SK-N-SH (cell line): ENCODE results near the gene MFAP3.

Experiments
- EP300 ChIP-seq, 2 experiments: IDR thresholded peaks; 2 replicates each; pipeline versions ENCODE4 v1.4.0 to v1.6.1; 2012; ENCODE audit warnings: borderline replicate concordance in 1 of 2, low read depth in 1 of 2, low read length in 1 of 2
- FOXJ3 ChIP-seq: sonication (generic); formaldehyde crosslinking; IDR thresholded peaks from 2 replicates; pipeline ENCODE4 v1.5.1; 2020; ENCODE audit warnings: mild to moderate bottlenecking, missing genetic modification reagents
- FOXM1 ChIP-seq: IDR thresholded peaks from 2 replicates; pipeline ENCODE4 v1.4.0; 2012; ENCODE audit warnings: low read depth, mild to moderate bottlenecking
- JUND ChIP-seq: IDR thresholded peaks from 2 replicates; pipeline ENCODE4 v1.4.0; 2012
- MXI1 ChIP-seq: IDR thresholded peaks from 2 replicates; pipeline ENCODE4 v1.6.1; 2012; ENCODE audit warnings: mild to moderate bottlenecking, low read depth, low read length, improper control_type of control experiment
- NFIC ChIP-seq: IDR thresholded peaks from 2 replicates; pipeline ENCODE4 v1.4.0; 2012; ENCODE audit warnings: borderline replicate concordance
- POLR2AphosphoS5 ChIP-seq: IDR thresholded peaks from 2 replicates; pipeline ENCODE4 v1.6.1; 2012; ENCODE audit warnings: low read depth, low read length
- TAF1 ChIP-seq: IDR thresholded peaks from 2 replicates; pipeline ENCODE4 v1.6.1; 2012; ENCODE audit warnings: low read depth, mild to moderate bottlenecking, low read length, moderate library complexity, borderline replicate concordance
- YY1 ChIP-seq: IDR thresholded peaks from 2 replicates; pipeline ENCODE4 v1.4.0; 2012; ENCODE audit warnings: low read depth, mild to moderate bottlenecking
- TF ChIP-seq, protein P1 (sequence below): fragments of 200-600 bp; sonication (generic); IDR thresholded peaks from 2 replicates; pipeline ENCODE4 v1.6.1; 2017; ENCODE audit warnings: antibody characterized with exemption, mild to moderate bottlenecking, moderate library complexity
- TF ChIP-seq, protein P2 (sequence below): IDR thresholded peaks from 2 replicates; pipeline ENCODE4 v1.4.0; 2012; ENCODE audit warnings: low read depth, borderline replicate concordance
- TF ChIP-seq, protein P3 (sequence below): fragments of 150-350 bp; IDR thresholded peaks from 2 replicates; pipeline ENCODE4 v1.6.1; 2017; ENCODE audit warnings: antibody characterized with exemption, low read length, low read depth, borderline replicate concordance
- TF ChIP-seq, protein P4 (sequence below): IDR thresholded peaks from 2 replicates; pipeline ENCODE4 v1.6.1; 2012; ENCODE audit warnings: mild to moderate bottlenecking, low read depth, low read length, moderate library complexity

DNA sequence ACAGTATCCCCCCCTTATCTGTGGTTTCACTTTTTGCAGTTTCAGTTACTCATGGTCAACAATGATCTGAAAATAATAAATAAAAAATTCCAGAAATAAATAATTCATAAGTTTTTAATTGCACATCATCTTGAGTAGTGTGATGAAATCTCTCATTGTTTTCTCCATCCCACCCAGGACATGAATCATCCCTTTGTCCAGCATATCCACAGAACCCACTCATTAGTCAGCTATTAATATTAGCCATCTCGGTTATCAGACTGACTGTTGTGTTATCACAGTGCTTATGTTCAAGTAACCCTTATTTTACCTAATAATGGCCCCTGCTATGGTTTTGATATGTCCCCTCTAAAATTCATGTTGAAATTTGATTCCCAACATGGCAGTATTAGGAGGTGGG lies 40.8 kb upstream of the MFAP3 start:
- TF ChIP-seq, protein P1, sequence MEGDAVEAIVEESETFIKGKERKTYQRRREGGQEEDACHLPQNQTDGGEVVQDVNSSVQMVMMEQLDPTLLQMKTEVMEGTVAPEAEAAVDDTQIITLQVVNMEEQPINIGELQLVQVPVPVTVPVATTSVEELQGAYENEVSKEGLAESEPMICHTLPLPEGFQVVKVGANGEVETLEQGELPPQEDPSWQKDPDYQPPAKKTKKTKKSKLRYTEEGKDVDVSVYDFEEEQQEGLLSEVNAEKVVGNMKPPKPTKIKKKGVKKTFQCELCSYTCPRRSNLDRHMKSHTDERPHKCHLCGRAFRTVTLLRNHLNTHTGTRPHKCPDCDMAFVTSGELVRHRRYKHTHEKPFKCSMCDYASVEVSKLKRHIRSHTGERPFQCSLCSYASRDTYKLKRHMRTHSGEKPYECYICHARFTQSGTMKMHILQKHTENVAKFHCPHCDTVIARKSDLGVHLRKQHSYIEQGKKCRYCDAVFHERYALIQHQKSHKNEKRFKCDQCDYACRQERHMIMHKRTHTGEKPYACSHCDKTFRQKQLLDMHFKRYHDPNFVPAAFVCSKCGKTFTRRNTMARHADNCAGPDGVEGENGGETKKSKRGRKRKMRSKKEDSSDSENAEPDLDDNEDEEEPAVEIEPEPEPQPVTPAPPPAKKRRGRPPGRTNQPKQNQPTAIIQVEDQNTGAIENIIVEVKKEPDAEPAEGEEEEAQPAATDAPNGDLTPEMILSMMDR, result no peak
- TF ChIP-seq TAF1 (no peak), EP300 (IDR thresholded peaks at IDR 0.05; ENCODE audit: borderline replicate concordance in 1 of 2, low read depth in 1 of 2, low read length in 1 of 2) (no peak), FOXJ3 (CRISPR knock-in tag) (no peak), JUND (no peak), POLR2AphosphoS5 (no peak), NFIC (no peak), MXI1 (no peak), FOXM1 (no peak), YY1 (no peak)
- TF ChIP-seq, protein P2, sequence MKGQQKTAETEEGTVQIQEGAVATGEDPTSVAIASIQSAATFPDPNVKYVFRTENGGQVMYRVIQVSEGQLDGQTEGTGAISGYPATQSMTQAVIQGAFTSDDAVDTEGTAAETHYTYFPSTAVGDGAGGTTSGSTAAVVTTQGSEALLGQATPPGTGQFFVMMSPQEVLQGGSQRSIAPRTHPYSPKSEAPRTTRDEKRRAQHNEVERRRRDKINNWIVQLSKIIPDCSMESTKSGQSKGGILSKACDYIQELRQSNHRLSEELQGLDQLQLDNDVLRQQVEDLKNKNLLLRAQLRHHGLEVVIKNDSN, result no peak
- TF ChIP-seq, protein P3, sequence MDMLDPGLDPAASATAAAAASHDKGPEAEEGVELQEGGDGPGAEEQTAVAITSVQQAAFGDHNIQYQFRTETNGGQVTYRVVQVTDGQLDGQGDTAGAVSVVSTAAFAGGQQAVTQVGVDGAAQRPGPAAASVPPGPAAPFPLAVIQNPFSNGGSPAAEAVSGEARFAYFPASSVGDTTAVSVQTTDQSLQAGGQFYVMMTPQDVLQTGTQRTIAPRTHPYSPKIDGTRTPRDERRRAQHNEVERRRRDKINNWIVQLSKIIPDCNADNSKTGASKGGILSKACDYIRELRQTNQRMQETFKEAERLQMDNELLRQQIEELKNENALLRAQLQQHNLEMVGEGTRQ, result no peak
- TF ChIP-seq, protein P4, sequence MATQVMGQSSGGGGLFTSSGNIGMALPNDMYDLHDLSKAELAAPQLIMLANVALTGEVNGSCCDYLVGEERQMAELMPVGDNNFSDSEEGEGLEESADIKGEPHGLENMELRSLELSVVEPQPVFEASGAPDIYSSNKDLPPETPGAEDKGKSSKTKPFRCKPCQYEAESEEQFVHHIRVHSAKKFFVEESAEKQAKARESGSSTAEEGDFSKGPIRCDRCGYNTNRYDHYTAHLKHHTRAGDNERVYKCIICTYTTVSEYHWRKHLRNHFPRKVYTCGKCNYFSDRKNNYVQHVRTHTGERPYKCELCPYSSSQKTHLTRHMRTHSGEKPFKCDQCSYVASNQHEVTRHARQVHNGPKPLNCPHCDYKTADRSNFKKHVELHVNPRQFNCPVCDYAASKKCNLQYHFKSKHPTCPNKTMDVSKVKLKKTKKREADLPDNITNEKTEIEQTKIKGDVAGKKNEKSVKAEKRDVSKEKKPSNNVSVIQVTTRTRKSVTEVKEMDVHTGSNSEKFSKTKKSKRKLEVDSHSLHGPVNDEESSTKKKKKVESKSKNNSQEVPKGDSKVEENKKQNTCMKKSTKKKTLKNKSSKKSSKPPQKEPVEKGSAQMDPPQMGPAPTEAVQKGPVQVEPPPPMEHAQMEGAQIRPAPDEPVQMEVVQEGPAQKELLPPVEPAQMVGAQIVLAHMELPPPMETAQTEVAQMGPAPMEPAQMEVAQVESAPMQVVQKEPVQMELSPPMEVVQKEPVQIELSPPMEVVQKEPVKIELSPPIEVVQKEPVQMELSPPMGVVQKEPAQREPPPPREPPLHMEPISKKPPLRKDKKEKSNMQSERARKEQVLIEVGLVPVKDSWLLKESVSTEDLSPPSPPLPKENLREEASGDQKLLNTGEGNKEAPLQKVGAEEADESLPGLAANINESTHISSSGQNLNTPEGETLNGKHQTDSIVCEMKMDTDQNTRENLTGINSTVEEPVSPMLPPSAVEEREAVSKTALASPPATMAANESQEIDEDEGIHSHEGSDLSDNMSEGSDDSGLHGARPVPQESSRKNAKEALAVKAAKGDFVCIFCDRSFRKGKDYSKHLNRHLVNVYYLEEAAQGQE, result no peak
